Measurements from ENCODE around the gene GPHN.
"Not testable (repeated sequence)": the region's sequence is repeated elsewhere in the genome, so short reads cannot be mapped to it uniquely, and the experiment has no call there.

The GPHN gene

GRCh38 chr14:66514213-66514612 lies 6.3 kb downstream of the GPHN start:
- Mint-ChIP-seq H3K27me3 (peaks cover 26% of the 10 kb centered on the region), H3K27ac (no peak overlapping the region), H3K36me3 (ENCODE audit: low read depth) (no peaks in the 10 kb centered on the region), H3K4me3 (no peak overlapping the region), H3K4me1 (ENCODE audit: low read depth) (peaks cover 26% of the 10 kb centered on the region), H3K9me3 (no peaks in the 10 kb centered on the region)

- no peak overlapping the region for H3K27ac Mint-ChIP-seq
- peaks cover 11% of the 10 kb centered on the region for H3K4me1 Mint-ChIP-seq (ENCODE audit: low read depth)
- no peaks in the 10 kb centered on the region for H3K27me3 Mint-ChIP-seq
- H3K4me3 Mint-ChIP-seq: no peak overlapping the region
- H3K36me3 Mint-ChIP-seq (ENCODE audit: low read depth): peaks cover 7% of the 10 kb centered on the region
- no peaks in the 10 kb centered on the region for H3K9me3 Mint-ChIP-seq
Measured at GRCh38 chr14:66530526-66530925, 22.6 kb downstream of the GPHN start.

- Mint-ChIP-seq H3K36me3 (ENCODE audit: low read depth) (no peaks in the 10 kb centered on the region), H3K27ac (no peak overlapping the region), H3K27me3 (no peaks in the 10 kb centered on the region), H3K4me1 (ENCODE audit: low read depth) (peaks cover 21% of the 10 kb centered on the region), H3K4me3 (no peak overlapping the region), H3K9me3 (no peaks in the 10 kb centered on the region)
Measured at GRCh38 chr14:66539034-66539433, 31.1 kb downstream of the GPHN start.

- no peak overlapping the region for H3K4me3 Mint-ChIP-seq
- H3K27me3 Mint-ChIP-seq: no peaks in the 10 kb centered on the region
- peaks cover 21% of the 10 kb centered on the region for H3K4me1 Mint-ChIP-seq (ENCODE audit: low read depth)
- H3K36me3 Mint-ChIP-seq (ENCODE audit: low read depth): no peaks in the 10 kb centered on the region
- no peak overlapping the region for H3K27ac Mint-ChIP-seq
- no peaks in the 10 kb centered on the region for H3K9me3 Mint-ChIP-seq
Measured at GRCh38 chr14:66540038-66540437, 32.1 kb downstream of the GPHN start.

- Mint-ChIP-seq H3K4me3 (no peak overlapping the region), H3K27me3 (no peaks in the 10 kb centered on the region), H3K9me3 (no peaks in the 10 kb centered on the region), H3K4me1 (ENCODE audit: low read depth) (peaks cover 18% of the 10 kb centered on the region), H3K36me3 (ENCODE audit: low read depth) (no peaks in the 10 kb centered on the region), H3K27ac (no peak overlapping the region)
Measured at GRCh38 chr14:66541627-66542026, 33.7 kb downstream of the GPHN start.

GRCh38 chr14:66543996-66544395 lies 36.0 kb downstream of the GPHN start:
- H3K27me3 Mint-ChIP-seq: no peaks in the 10 kb centered on the region
- H3K36me3 Mint-ChIP-seq (ENCODE audit: low read depth): peaks cover 5% of the 10 kb centered on the region
- H3K4me3 Mint-ChIP-seq: no peak overlapping the region
- no peaks in the 10 kb centered on the region for H3K9me3 Mint-ChIP-seq
- H3K27ac Mint-ChIP-seq: no peak overlapping the region
- peaks cover 6% of the 10 kb centered on the region for H3K4me1 Mint-ChIP-seq (ENCODE audit: low read depth)

GRCh38 chr14:66545191-66545590 lies 37.2 kb downstream of the GPHN start:
- H3K9me3 Mint-ChIP-seq; H3K27me3 Mint-ChIP-seq; H3K4me3 Mint-ChIP-seq; H3K4me1 Mint-ChIP-seq (ENCODE audit: low read depth); H3K36me3 Mint-ChIP-seq (ENCODE audit: low read depth); H3K27ac Mint-ChIP-seq: not testable (repeated sequence)

GRCh38 chr14:66545751-66546150 lies 37.8 kb downstream of the GPHN start:
- not testable (repeated sequence) for H3K27me3 Mint-ChIP-seq; H3K9me3 Mint-ChIP-seq; H3K27ac Mint-ChIP-seq; H3K36me3 Mint-ChIP-seq (ENCODE audit: low read depth); H3K4me3 Mint-ChIP-seq; H3K4me1 Mint-ChIP-seq (ENCODE audit: low read depth)

- Mint-ChIP-seq H3K27me3 (no peaks in the 10 kb centered on the region), H3K4me3 (no peak overlapping the region), H3K27ac (no peak overlapping the region), H3K4me1 (ENCODE audit: low read depth) (no peaks in the 10 kb centered on the region), H3K36me3 (ENCODE audit: low read depth) (peaks cover 5% of the 10 kb centered on the region), H3K9me3 (no peaks in the 10 kb centered on the region)
Measured at GRCh38 chr14:66563731-66564130, 55.8 kb downstream of the GPHN start.

- no peak overlapping the region for H3K4me3 Mint-ChIP-seq
- H3K9me3 Mint-ChIP-seq: peaks cover 26% of the 10 kb centered on the region
- H3K4me1 Mint-ChIP-seq (ENCODE audit: low read depth): peaks cover 8% of the 10 kb centered on the region
- H3K27me3 Mint-ChIP-seq: no peaks in the 10 kb centered on the region
- no peak overlapping the region for H3K27ac Mint-ChIP-seq
- peaks cover 23% of the 10 kb centered on the region for H3K36me3 Mint-ChIP-seq (ENCODE audit: low read depth)
Measured at GRCh38 chr14:66568220-66568619, 60.3 kb downstream of the GPHN start.

- H3K4me3 Mint-ChIP-seq: no peak overlapping the region
- H3K36me3 Mint-ChIP-seq (ENCODE audit: low read depth): peaks cover 40% of the 10 kb centered on the region
- H3K4me1 Mint-ChIP-seq (ENCODE audit: low read depth): peaks cover 8% of the 10 kb centered on the region
- peaks cover 42% of the 10 kb centered on the region for H3K9me3 Mint-ChIP-seq
- H3K27me3 Mint-ChIP-seq: no peaks in the 10 kb centered on the region
- no peak overlapping the region for H3K27ac Mint-ChIP-seq
Measured at GRCh38 chr14:66572826-66573225, 64.9 kb downstream of the GPHN start.

GRCh38 chr14:66575014-66575413 lies 67.1 kb downstream of the GPHN start:
- Mint-ChIP-seq H3K36me3 (ENCODE audit: low read depth) (peaks cover 40% of the 10 kb centered on the region), H3K4me3 (no peak overlapping the region), H3K27ac (no peak overlapping the region), H3K4me1 (ENCODE audit: low read depth) (peaks cover 8% of the 10 kb centered on the region), H3K27me3 (no peaks in the 10 kb centered on the region), H3K9me3 (peaks cover 54% of the 10 kb centered on the region)

GRCh38 chr14:66575939-66576338 lies 68.0 kb downstream of the GPHN start:
- Mint-ChIP-seq H3K36me3 (ENCODE audit: low read depth) (peaks cover 34% of the 10 kb centered on the region), H3K9me3 (peaks cover 53% of the 10 kb centered on the region), H3K27ac (no peak overlapping the region), H3K4me3 (no peak overlapping the region), H3K4me1 (ENCODE audit: low read depth) (peaks cover 8% of the 10 kb centered on the region), H3K27me3 (no peaks in the 10 kb centered on the region)

GRCh38 chr14:66587753-66588152 lies 79.8 kb downstream of the GPHN start:
- Mint-ChIP-seq H3K36me3 (ENCODE audit: low read depth) (peaks cover 19% of the 10 kb centered on the region), H3K9me3 (peaks cover 43% of the 10 kb centered on the region)
- H3K27me3 Mint-ChIP-seq; H3K27ac Mint-ChIP-seq; H3K4me3 Mint-ChIP-seq; H3K4me1 Mint-ChIP-seq (ENCODE audit: low read depth): not testable (repeated sequence)

GRCh38 chr14:66595394-66595793 lies 87.4 kb downstream of the GPHN start:
- Mint-ChIP-seq H3K9me3 (peaks cover 20% of the 10 kb centered on the region), H3K27me3 (no peaks in the 10 kb centered on the region), H3K36me3 (ENCODE audit: low read depth) (peaks cover 18% of the 10 kb centered on the region), H3K4me1 (ENCODE audit: low read depth) (peaks cover 7% of the 10 kb centered on the region), H3K4me3 (no peak overlapping the region), H3K27ac (no peak overlapping the region)

- peaks cover 17% of the 10 kb centered on the region for H3K9me3 Mint-ChIP-seq
- H3K4me3 Mint-ChIP-seq: no peak overlapping the region
- peaks cover 18% of the 10 kb centered on the region for H3K36me3 Mint-ChIP-seq (ENCODE audit: low read depth)
- H3K27ac Mint-ChIP-seq: no peak overlapping the region
- no peaks in the 10 kb centered on the region for H3K27me3 Mint-ChIP-seq
- H3K4me1 Mint-ChIP-seq (ENCODE audit: low read depth): peaks cover 12% of the 10 kb centered on the region
Measured at GRCh38 chr14:66596241-66596985, 88.5 kb downstream of the GPHN start.
